Breast epithelium (tissue), 3 donors: ENCODE results near the gene FMNL3.

Source experiments
- CTCF ChIP-seq, 3 donors: fragments of 450-650 bp; IDR thresholded peaks; one replicate each; pipeline ENCODE4 v1.5.1; 2016 to 2017; ENCODE audit warnings: antibody characterized with exemption in 3 of 3, mild to moderate bottlenecking in 3 of 3, moderate library complexity in 3 of 3
- POLR2A ChIP-seq: fragments of 450-650 bp; IDR thresholded peaks from one replicate; pipeline ENCODE4 v1.6.1; 2016; ENCODE audit warnings: antibody characterized with exemption, mild to moderate bottlenecking, moderate library complexity

GRCh38 chr12:49588721-49589516, 118.3 kb downstream of the FMNL3 start:
- TF ChIP-seq CTCF (IDR thresholded peaks at IDR 0.05) (no peak), POLR2A (no peak)
